IMR-90 (cell line): Measurements from ENCODE around the gene ADGRB3. TPM values are rescaled to one million over a fixed set of nuclear protein-coding genes. Genes with fewer than 3 reads are reported as not detected.

ENCODE experiments used
- ATAC-seq: fragments of 200-7000 bp; cut with Tn5 transposase; 2 replicates; pipeline ENCODE4 v1.9.1; 2020; ENCODE audit warnings: low read depth, mild to moderate bottlenecking, moderate library complexity
- BruUV-seq: library from RNA; stranded (reverse); fragments of 400-500 nt; replicated peaks from 2 replicates; lab custom pipeline; 2021; lab: Mats Ljungman, UMichigan
- CTCF ChIA-PET: fragments of 300-600 bp; formaldehyde crosslinking; extraction: SDS; loops from one replicate; lab custom pipeline; 2021; ENCODE audit warnings: antibody characterized with exemption; lab: Yijun Ruan, JAX
- POLR2A ChIA-PET: fragments of 300-600 bp; sonication (Branson Sonifier 250); formaldehyde crosslinking; loops from one replicate; lab custom pipeline; 2022; ENCODE audit warnings: antibody characterized with exemption; ENCODE audit not compliant: unreplicated experiment; lab: Charles Lee
- DNase-seq: peaks from one replicate; pipeline ENCODE4 v3.0.0; 2013
- H2AFZ ChIP-seq: replicated peaks from 2 replicates; pipeline ENCODE3; 2013; ENCODE audit warnings: low read length, mild to moderate bottlenecking; ENCODE audit not compliant: poor library complexity
- H2AK5ac ChIP-seq: 2 replicates; pipeline ENCODE4 v1.6.1; 2013; ENCODE audit warnings: low read depth, low read length, inconsistent platforms
- H2AK9ac ChIP-seq: replicated peaks from 2 replicates; pipeline ENCODE3; 2013; ENCODE audit warnings: mild to moderate bottlenecking, low read depth, low read length, moderate library complexity; ENCODE audit not compliant: poor library complexity
- H2BK120ac ChIP-seq: 2 replicates; pipeline ENCODE4 v1.6.1; 2013; ENCODE audit warnings: low read depth, low read length, inconsistent platforms
- H2BK15ac ChIP-seq: 3 replicates; pipeline ENCODE4 v1.6.1; 2013; ENCODE audit warnings: low read depth, low read length, inconsistent platforms
- H2BK20ac ChIP-seq: 2 replicates; pipeline ENCODE4 v1.6.1; 2013; ENCODE audit warnings: low read depth, mild to moderate bottlenecking, inconsistent platforms, low read length, moderate library complexity
- H2BK5ac ChIP-seq: 2 replicates; pipeline ENCODE4 v1.6.1; 2013; ENCODE audit warnings: mild to moderate bottlenecking, low read depth, low read length, inconsistent platforms; ENCODE audit not compliant: poor library complexity, severe bottlenecking
- H3K14ac ChIP-seq: replicated peaks from 2 replicates; pipeline ENCODE4 v1.6.1; 2013; ENCODE audit warnings: low read depth, low read length, inconsistent platforms
- H3K18ac ChIP-seq: 2 replicates; pipeline ENCODE4 v1.6.1; 2013; ENCODE audit warnings: low read depth, low read length, control low read depth
- H3K23ac ChIP-seq: 2 replicates; pipeline ENCODE4 v1.6.1; 2013; ENCODE audit warnings: low read depth, low read length, inconsistent platforms
- H3K27ac ChIP-seq: 2 replicates; pipeline ENCODE4 v1.5.1; 2013; ENCODE audit warnings: mild to moderate bottlenecking, control low read depth, low read length; ENCODE audit not compliant: insufficient read depth
- H3K27me3 ChIP-seq: 2 replicates; pipeline ENCODE4 v1.6.1; 2013; ENCODE audit warnings: low read length; ENCODE audit not compliant: control insufficient read depth, insufficient read depth
- H3K36me3 ChIP-seq: 2 replicates; pipeline ENCODE4 v1.6.1; 2013; ENCODE audit warnings: low read length, mixed read lengths; ENCODE audit not compliant: control insufficient read depth, insufficient read depth
- H3K4ac ChIP-seq: 2 replicates; pipeline ENCODE4 v1.6.1; 2013; ENCODE audit warnings: low read depth, low read length, inconsistent platforms
- H3K4me1 ChIP-seq: 2 replicates; pipeline ENCODE4 v1.6.1; 2013; ENCODE audit warnings: low read length, mixed read lengths; ENCODE audit not compliant: control insufficient read depth, insufficient read depth
- H3K4me2 ChIP-seq: 2 replicates; pipeline ENCODE4 v1.6.1; 2013; ENCODE audit warnings: low read depth, mild to moderate bottlenecking, control low read depth, low read length, moderate library complexity
- H3K4me3 ChIP-seq: 2 replicates; pipeline ENCODE4 v1.5.1; 2013; ENCODE audit warnings: low read depth, mild to moderate bottlenecking, control low read depth, low read length, moderate library complexity; ENCODE audit not compliant: insufficient read depth
- H3K56ac ChIP-seq: 2 replicates; pipeline ENCODE4 v1.6.1; 2013; ENCODE audit warnings: low read length, inconsistent platforms; ENCODE audit not compliant: insufficient read depth; ENCODE audit errors: extremely low read depth
- H3K79me1 ChIP-seq, 2 experiments: 2 replicates each; pipeline ENCODE4 v1.6.1; 2013; ENCODE audit warnings: low read length in 2 of 2, inconsistent platforms in 1 of 2, low read depth in 1 of 2
- H3K9ac ChIP-seq: 2 replicates; pipeline ENCODE4 v1.6.1; 2013; ENCODE audit warnings: low read depth, low read length, control low read depth
- H3K9me1 ChIP-seq: 2 replicates; pipeline ENCODE4 v1.6.1; 2013; ENCODE audit warnings: low read length, inconsistent platforms; ENCODE audit not compliant: insufficient read depth
- H3K9me3 ChIP-seq: 2 replicates; pipeline ENCODE4 v1.6.1; 2013; ENCODE audit warnings: low read length; ENCODE audit not compliant: control insufficient read depth, insufficient read depth
- H4K20me1 ChIP-seq: 2 replicates; pipeline ENCODE4 v1.6.1; 2013; ENCODE audit warnings: low read length, inconsistent platforms; ENCODE audit not compliant: insufficient read depth
- H4K5ac ChIP-seq: 2 replicates; pipeline ENCODE4 v1.6.1; 2013; ENCODE audit warnings: mild to moderate bottlenecking, low read depth, low read length, control low read depth
- H4K8ac ChIP-seq, 2 experiments: 2 replicates each; pipeline ENCODE4 v1.6.1; 2013; ENCODE audit warnings: low read depth in 2 of 2, low read length in 2 of 2, control low read depth in 1 of 2, inconsistent platforms in 1 of 2
- H4K91ac ChIP-seq: 2 replicates; pipeline ENCODE4 v1.6.1; 2013; ENCODE audit warnings: low read depth, low read length, inconsistent platforms; ENCODE audit not compliant: insufficient read depth
- BHLHE40 ChIP-seq: fragments of 150-350 bp; IDR thresholded peaks from 2 replicates; pipeline ENCODE4 v1.6.1; 2016; ENCODE audit warnings: mild to moderate bottlenecking, low read depth, low read length
- CEBPB ChIP-seq: IDR thresholded peaks from 2 replicates; pipeline ENCODE4 v1.6.1; 2012; ENCODE audit warnings: low read depth, low read length, improper control_type of control experiment
- CTCF ChIP-seq: conservative IDR thresholded peaks from 2 replicates; pipeline ENCODE4 v1.5.1; 2012; ENCODE audit warnings: mild to moderate bottlenecking, low read depth, low read length, improper control_type of control experiment
- ELK1 ChIP-seq: fragments of 150-350 bp; IDR thresholded peaks from 2 replicates; pipeline ENCODE4 v1.6.1; 2016; ENCODE audit warnings: low read depth, mild to moderate bottlenecking, low read length, moderate library complexity, borderline replicate concordance
- FOS ChIP-seq: fragments of 150-350 bp; IDR thresholded peaks from 2 replicates; pipeline ENCODE4 v1.6.1; 2016; ENCODE audit warnings: low read depth, low read length
- MAFK ChIP-seq: IDR thresholded peaks from 2 replicates; pipeline ENCODE4 v1.6.1; 2012; ENCODE audit warnings: low read depth, low read length, improper control_type of control experiment
- MAZ ChIP-seq: IDR thresholded peaks from 2 replicates; pipeline ENCODE4 v1.6.1; 2012; ENCODE audit warnings: low read depth, mild to moderate bottlenecking, low read length, improper control_type of control experiment, moderate library complexity, borderline replicate concordance
- MXI1 ChIP-seq: IDR thresholded peaks from 2 replicates; pipeline ENCODE4 v1.6.1; 2012; ENCODE audit warnings: low read depth, mild to moderate bottlenecking, low read length, moderate library complexity, borderline replicate concordance
- NFE2L2 ChIP-seq: fragments of 150-350 bp; IDR thresholded peaks from 2 replicates; pipeline ENCODE4 v1.6.1; 2016; ENCODE audit warnings: low read depth, mild to moderate bottlenecking, low read length
- POLR2A ChIP-seq: IDR thresholded peaks from 2 replicates; pipeline ENCODE4 v1.6.1; 2012; ENCODE audit warnings: mild to moderate bottlenecking, low read depth, low read length
- RAD21 ChIP-seq: IDR thresholded peaks from 2 replicates; pipeline ENCODE4 v1.6.1; 2012; ENCODE audit warnings: low read length, improper control_type of control experiment
- RCOR1 ChIP-seq: IDR thresholded peaks from 2 replicates; pipeline ENCODE4 v1.6.1; 2012; ENCODE audit warnings: mild to moderate bottlenecking, low read length, improper control_type of control experiment; ENCODE audit not compliant: insufficient replicate concordance
- SMC3 ChIP-seq: fragments of 150-350 bp; IDR thresholded peaks from 2 replicates; pipeline ENCODE4 v1.6.1; 2016; ENCODE audit warnings: low read depth, mild to moderate bottlenecking, antibody characterized with exemption, low read length, moderate library complexity
- USF2 ChIP-seq: fragments of 150-350 bp; IDR thresholded peaks from 2 replicates; pipeline ENCODE4 v1.6.1; 2017; ENCODE audit warnings: mild to moderate bottlenecking, antibody characterized with exemption, low read length, low read depth
- WGBS, 2 experiments: methylation state at CpG; one replicate each; pipeline versions ENCODE4 v1.1.5 to v1.1.7; 2013; ENCODE audit warnings: missing lambda C conversion rate in 2 of 2; ENCODE audit not compliant: insufficient read length in 1 of 2; ENCODE audit errors: extremely low coverage in 2 of 2; 5-methylcytosine and 5-hydroxymethylcytosine counted together
- dilution Hi-C: fragments of 300-500 bp; cut with HindIII; formaldehyde crosslinking; loops from one replicate; pipeline ENCODE4 v1.14.3; 2018; ENCODE audit warnings: low sequenced_read_pairs; ENCODE audit not compliant: unreplicated experiment
- in situ Hi-C: fragments of 300-500 bp; cut with MboI; formaldehyde crosslinking; loops from 3 replicates; pipeline ENCODE4 v1.14.3; 2019; ENCODE audit warnings: low sequenced_read_pairs, inconsistent platforms, mixed read lengths
- intact Hi-C: fragments of 100-400 bp; cut with micrococcal nuclease; formaldehyde crosslinking; loops from 2 replicates; pipeline ENCODE4 v1.10.0; 2022
- polyA plus RNA-seq, 3 experiments: library from polyadenylated mRNA; depleted of rRNA; stranded (reverse); fragments of >200 nt; gene quantifications; 2 replicates each; pipeline ENCODE4 v1.2.3, GENCODE V29; 2012; ENCODE audit warnings: low replicate concordance in 1 of 3
- total RNA-seq: library from RNA; depleted of rRNA; stranded (reverse); fragments of >200 nt; gene quantifications from 2 replicates; pipeline ENCODE4 v1.2.3, GENCODE V29; 2012

The ADGRB3 gene
- total and polyA plus RNA-seq, 2 of the 4 experiments (the other 2 are of a cell fraction) = not detected

- no peaks in the 10 kb centered on the region for H3K9me3 ChIP-seq
- H2AK9ac ChIP-seq = no peak overlapping the region
- no peak overlapping the region for H4K91ac ChIP-seq
- H3K18ac ChIP-seq = no peak overlapping the region
- H4K20me1 ChIP-seq = no peaks in the 10 kb centered on the region
- no peak overlapping the region for H2BK15ac ChIP-seq
- intact Hi-C loops (loop anchor here (1.0 to 10.0 kb wide), 3 partner anchors 330 to 1471 kb away; no protein-coding TSS in a partner anchor), dilution Hi-C loops (no loop called here), in situ Hi-C loops (loop anchor here (25.0 kb wide), 1 partner anchor 325 kb away; no protein-coding TSS in a partner anchor)
- no peak overlapping the region for H2BK120ac ChIP-seq
- H3K23ac ChIP-seq = no peak overlapping the region
- no peak overlapping the region for H3K14ac ChIP-seq
- H2BK5ac ChIP-seq = no peak overlapping the region
- H2AK5ac ChIP-seq = no peak overlapping the region
- H3K79me1 ChIP-seq = no peaks in the 10 kb centered on the region
- no peak for TF ChIP-seq MXI1
- no peak for TF ChIP-seq FOS
- no peak for TF ChIP-seq CEBPB
- no peak for TF ChIP-seq BHLHE40
- no peak for TF ChIP-seq USF2
- TF ChIP-seq RAD21 = no peak
- no peak for TF ChIP-seq MAZ
- TF ChIP-seq RCOR1 = no peak
- no peak for TF ChIP-seq CTCF
- TF ChIP-seq POLR2A = no peak
- TF ChIP-seq SMC3 = no peak
- no peak for TF ChIP-seq ELK1
- TF ChIP-seq NFE2L2 = no peak
- no peak for TF ChIP-seq MAFK
- H2AFZ ChIP-seq = no peak overlapping the region
- H3K4me1 ChIP-seq = no peaks in the 10 kb centered on the region
- no peak overlapping the region for H3K9ac ChIP-seq
- ChIA-PET POLR2A (no interaction called here), CTCF (interaction anchor here (0.6 kb wide), 3 partner anchors 141 to 1046 kb away, joined by 3 to 6 read pairs (median 4); no protein-coding TSS in a partner anchor)
- H3K9me1 ChIP-seq = no peaks in the 10 kb centered on the region
- no peak overlapping the region for H3K27ac ChIP-seq
- no peak overlapping the region for H3K56ac ChIP-seq
- WGBS, 2 experiments = no CpG with 5 or more reads among the region's 1 CpG
- DNase-seq = no peak
- peaks cover 5% of the 10 kb centered on the region for H3K27me3 ChIP-seq
- BruUV-seq = no TSS peak
- no peak overlapping the region for H4K5ac ChIP-seq
- H3K4me2 ChIP-seq = no peak overlapping the region
- H3K36me3 ChIP-seq = no peaks in the 10 kb centered on the region
- H2BK20ac ChIP-seq = no peak overlapping the region
- H3K4ac ChIP-seq = no peak overlapping the region
- no peak overlapping the region for H3K4me3 ChIP-seq
- ATAC-seq = no peak
- no peak overlapping the region for H4K8ac ChIP-seq
These were observed 2.7 kb downstream of the ADGRB3 start for GRCh38 chr6:68637782-68638181.
